ENCODE data around the gene CGN.
A peak's percentile ranks its signal among the peaks of the same experiment; 100 is the strongest.

The CGN gene

DNA sequence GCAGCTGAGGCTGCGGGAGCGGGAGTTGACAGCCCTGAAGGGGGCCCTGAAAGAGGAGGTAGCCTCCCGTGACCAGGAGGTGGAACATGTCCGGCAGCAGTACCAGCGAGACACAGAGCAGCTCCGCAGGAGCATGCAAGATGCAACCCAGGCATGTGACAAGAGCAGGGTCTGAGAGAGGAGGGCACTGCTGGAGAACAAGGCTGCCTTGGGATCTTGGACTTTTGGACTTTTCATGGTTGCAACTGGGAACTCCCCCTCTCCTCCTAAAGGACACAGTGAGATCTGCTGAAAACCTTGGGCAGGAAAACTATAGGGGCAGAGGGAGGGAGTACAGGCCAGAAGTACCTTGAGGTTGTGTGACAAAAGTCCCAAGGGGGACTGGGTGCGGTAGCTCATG is 13.5 kb downstream of the CGN start:
- DNase-seq (ENCODE audit: low spot score): no peak

DNA sequence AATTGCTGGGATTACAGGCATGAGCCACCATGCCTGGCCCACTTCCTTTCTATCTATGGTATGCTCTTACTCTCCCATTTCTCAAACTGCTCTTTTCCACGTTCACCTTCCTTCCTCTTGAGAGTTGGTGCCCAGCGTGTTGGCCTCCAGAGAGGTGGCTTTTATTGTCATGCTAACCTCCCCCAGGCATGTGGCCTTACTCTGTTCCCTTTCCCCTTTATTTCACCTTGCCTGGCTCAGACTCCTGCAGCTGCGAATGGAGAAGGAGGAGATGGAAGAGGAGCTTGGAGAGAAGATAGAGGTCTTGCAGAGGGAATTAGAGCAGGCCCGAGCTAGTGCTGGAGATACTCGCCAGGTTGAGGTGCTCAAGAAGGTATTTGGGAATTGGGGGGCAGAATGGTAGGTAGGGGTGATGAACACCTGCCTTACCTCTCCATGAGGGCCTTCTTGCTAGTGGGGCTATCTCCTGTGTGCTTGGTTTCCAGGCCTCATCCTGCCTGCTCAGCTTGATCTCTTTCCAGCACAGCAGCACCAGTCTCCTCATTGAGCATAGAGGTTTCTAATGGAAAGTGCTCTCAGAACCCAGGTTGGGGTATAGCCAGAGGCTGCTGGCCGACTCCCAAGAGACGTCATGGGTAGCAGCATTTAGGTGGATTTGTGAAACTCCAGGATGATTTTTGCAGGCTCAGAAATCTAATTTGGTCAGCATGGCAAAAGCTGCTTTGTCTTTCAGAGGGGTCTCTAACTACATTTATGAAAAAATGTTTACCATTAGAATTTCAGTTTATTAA is 15.7 kb downstream of the CGN start:
- DNase-seq (ENCODE audit: low spot score): no peak

DNA sequence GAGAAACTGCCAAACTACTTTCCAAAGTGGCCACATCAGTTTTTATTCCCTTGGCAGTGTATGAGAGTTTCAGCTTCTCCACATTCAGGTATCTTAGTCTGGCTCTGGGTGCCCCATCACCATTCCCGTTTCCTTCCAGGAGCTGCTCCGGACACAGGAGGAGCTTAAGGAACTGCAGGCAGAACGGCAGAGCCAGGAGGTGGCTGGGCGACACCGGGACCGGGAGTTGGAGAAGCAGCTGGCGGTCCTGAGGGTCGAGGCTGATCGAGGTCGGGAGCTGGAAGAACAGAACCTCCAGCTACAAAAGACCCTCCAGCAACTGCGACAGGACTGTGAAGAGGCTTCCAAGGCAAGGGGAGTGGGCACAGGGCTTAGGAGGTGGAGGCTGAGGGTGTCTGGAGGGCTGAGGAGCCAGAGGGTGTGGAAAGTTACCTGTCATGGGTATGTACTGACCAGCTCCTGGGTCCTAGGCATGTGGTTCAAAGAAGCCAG is 18.1 kb downstream of the CGN start:
- DNase-seq (ENCODE audit: low spot score): no peak

DNA sequence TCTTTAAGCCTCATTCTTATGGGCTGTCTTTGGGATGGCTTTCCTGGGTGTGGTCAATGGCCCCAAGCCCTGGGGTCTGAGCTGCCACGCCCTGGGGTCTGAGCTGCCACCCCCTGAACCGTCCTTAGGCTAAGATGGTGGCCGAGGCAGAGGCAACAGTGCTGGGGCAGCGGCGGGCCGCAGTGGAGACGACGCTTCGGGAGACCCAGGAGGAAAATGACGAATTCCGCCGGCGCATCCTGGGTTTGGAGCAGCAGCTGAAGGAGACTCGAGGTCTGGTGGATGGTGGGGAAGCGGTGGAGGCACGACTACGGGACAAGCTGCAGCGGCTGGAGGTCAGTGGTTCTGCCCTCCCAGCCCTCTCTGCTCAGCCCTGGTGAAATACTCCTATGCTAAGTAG is 18.6 kb downstream of the CGN start:
- DNase-seq (ENCODE audit: low spot score): no peak

DNA sequence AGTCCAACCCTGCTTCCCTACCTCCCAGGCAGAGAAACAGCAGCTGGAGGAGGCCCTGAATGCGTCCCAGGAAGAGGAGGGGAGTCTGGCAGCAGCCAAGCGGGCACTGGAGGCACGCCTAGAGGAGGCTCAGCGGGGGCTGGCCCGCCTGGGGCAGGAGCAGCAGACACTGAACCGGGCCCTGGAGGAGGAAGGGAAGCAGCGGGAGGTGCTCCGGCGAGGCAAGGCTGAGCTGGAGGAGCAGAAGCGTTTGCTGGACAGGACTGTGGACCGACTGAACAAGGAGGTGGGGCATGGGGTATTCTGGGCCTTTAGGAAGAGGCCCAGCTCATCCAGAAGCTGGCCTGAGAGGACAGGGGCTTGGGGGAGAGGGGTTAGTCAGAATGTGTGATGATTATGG is 19.3 kb downstream of the CGN start:
- DNase-seq (ENCODE audit: low spot score): no peak

DNA sequence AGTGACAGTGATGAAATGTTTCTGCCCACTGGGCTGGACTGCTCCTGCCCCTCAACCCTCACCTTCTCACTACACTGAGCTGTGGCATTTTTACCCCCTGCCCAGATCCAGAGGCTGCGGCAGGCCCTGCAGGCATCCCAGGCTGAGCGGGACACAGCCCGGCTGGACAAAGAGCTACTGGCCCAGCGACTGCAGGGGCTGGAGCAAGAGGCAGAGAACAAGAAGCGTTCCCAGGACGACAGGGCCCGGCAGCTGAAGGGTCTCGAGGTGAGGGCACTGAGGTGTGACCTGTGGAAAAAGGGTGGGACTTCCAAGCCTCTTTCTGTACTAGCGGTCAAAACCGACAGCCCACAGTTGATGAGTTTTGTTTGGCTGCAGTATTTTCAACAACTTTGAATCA is 22.7 kb downstream of the CGN start:
- no peak for DNase-seq (ENCODE audit: low spot score)

DNA sequence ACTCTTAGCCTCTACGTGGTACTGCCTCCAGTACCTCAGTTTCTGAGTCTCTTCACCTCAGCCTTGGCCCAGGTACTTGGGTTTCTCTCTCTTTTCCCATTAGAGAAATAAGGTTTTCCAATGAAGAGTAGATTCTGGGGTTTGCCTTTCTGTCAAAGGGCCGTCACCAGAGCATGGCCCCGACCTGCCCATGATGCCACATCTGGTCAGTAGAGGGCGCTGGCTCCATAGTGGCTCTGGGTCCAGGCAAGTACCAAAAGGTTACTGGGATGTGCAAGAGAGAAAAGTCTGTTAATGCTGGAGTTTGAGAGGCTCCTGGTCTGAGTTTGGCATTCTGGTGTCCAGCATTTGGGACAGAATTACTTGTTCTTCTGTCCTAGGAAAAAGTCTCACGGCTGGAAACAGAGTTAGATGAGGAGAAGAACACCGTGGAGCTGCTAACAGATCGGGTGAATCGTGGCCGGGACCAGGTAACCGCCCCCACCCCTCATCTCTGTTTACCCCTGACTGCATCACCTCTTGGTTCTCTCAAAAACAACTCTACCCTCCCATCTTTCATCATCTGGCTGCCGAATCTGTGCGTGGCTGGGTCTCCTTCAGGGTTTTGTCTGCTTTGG is 23.6 kb downstream of the CGN start:
- peak; percentile 74 for DNase-seq (ENCODE audit: low spot score)

DNA sequence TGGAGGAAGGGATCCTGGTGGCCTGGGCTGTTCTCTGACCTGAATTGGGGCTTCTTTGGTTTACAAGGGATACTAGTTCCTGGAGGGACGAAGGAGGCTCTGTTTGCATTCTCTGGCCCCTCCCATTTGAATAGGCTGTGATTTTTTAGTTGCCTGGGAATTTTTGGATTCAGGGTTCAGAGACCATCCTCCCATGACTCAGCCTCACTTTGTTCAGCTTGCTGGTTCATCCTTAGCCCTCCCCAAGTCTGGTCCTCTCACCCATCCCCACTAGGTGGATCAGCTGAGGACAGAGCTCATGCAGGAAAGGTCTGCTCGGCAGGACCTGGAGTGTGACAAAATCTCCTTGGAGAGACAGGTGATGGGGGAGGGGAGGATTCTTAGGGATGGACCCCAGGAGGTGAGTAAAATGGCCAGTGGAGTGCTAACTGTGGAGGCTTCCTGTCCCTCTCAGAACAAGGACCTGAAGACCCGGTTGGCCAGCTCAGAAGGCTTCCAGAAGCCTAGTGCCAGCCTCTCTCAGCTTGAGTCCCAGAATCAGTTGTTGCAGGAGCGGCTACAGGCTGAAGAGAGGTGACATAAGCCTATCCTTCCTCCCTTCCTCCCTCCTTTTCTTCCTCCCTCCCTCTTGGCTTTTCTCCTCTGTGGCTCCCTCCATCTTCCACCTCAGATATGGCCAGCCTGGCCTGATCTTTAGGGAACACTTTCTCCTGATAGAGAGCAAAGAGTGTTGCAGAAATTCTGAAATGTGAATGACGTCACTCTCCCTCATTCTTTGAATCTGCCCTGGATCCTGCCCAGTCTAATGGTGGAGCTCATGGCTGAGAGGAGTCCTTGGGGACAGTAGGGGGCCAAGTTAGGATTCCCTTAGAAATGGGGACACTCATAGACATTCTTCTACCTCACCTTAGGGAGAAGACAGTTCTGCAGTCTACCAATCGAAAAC is 24.4 kb downstream of the CGN start:
- DNase-seq (ENCODE audit: low spot score): no peak

DNA sequence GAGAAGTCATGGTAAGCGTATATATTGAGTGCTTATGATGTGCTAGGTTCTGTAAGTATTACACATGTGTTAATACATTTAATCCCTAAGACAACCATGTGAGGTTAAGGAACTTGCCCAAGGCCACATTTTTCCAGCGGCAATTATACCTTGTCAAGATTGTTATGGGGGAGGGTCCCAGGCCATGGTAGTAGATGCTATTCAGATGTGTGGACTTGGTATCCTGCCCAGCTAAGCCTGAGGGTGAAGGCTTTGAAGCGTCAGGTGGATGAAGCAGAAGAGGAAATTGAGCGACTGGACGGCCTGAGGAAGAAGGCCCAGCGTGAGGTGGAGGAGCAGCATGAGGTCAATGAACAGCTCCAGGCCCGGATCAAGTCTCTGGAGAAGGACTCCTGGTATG is 25.3 kb downstream of the CGN start:
- DNase-seq (ENCODE audit: low spot score): no peak

DNA sequence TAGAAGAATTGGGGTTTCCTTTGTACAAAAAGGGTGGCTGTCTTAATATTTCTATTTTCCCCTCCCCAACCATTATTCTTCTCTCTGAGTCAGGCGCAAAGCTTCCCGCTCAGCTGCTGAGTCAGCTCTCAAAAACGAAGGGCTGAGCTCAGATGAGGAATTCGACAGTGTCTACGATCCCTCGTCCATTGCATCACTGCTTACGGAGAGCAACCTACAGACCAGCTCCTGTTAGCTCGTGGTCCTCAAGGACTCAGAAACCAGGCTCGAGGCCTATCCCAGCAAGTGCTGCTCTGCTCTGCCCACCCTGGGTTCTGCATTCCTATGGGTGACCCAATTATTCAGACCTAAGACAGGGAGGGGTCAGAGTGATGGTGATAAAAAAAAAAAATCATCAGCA is 25.9 kb downstream of the CGN start:
- DNase-seq (ENCODE audit: low spot score): no peak

DNA sequence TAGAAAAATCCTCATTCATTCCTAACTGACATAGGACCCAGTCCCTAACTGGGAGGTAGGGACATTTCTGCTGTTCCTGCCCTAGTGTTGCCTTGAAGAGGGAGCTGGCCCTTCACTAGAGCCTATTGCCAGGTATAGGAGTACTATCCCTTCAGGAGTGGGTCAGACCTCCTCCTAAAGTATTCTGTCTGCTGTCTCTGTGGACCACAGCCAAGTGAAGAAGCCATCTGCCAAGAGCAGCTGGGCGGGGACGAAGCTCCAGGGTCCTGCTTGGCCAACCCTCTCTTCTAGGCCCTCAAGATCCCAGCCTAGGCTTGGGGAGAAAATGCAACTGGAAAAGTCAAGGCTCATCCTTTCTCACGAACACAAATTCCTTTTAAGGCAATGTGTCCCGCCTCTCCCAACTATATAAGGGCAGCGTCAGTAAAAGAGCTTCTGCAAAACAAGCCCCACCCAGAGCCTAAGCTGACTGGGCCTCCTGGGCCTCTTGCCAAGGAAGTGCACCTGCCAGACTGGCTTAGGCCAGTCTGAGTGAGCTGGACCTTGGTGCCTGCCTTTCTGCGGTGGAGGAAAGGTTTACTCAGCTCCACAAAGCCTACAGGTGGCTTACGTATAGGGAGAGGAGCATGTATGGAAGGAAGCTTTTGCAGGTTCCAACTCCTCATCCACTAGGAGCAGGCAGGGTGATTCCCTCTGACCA is 28.3 kb downstream of the CGN start:
- peak; percentile 35 for DNase-seq (ENCODE audit: low spot score)

DNA sequence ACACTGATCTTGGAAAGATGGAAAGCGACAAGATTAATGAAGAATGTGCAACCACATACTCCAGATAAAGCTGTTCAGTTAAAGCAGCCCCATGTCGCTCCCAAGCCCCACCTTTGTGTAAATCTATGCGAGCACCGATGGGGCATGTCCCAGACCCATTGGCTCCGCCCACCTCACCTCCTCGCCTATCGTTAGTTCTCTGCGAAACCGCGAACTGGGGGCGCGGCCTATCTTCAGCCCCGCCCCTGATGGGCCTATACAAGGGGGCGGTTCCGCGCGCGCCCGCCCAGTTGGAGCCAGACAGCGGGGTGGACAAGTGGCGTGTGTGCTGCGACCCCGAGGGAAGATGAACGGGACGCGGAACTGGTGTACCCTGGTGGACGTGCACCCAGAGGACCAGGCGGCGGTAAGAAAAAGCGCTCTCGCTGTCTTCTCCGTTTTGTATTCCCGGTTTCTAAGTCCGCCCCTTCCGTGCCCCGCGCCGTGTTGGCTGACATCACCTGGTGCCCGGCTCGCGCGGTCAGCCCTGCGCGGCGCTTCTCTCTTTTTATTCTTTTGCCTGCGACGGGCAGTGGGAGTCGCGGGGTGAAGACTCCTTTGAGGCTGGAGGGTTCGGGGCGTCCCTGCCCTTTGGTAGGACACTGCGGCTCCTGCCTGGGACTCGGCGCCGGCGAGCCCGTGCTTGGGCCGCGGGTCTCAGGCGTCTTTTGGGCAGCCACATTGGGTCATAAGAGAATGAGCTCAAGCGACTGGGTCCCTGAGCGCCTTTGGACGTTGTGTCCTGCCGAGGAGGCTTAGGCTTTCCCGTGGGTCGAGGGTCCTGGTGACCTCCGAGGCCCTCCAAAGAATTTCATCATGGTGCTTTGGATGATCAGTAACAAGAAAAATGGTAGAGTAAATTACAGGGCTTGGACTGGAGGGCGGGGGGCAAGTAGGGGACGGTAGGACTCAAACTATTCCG is 29.1 kb downstream of the CGN start, which contains the start of gene TUFT1:
TUFT1 (plus strand) TSS at position 289 of the 961 bp plus-strand sequence; CDS start at position 347, 58 bp downstream.
- peak; percentile 92 for DNase-seq (ENCODE audit: low spot score)

DNA sequence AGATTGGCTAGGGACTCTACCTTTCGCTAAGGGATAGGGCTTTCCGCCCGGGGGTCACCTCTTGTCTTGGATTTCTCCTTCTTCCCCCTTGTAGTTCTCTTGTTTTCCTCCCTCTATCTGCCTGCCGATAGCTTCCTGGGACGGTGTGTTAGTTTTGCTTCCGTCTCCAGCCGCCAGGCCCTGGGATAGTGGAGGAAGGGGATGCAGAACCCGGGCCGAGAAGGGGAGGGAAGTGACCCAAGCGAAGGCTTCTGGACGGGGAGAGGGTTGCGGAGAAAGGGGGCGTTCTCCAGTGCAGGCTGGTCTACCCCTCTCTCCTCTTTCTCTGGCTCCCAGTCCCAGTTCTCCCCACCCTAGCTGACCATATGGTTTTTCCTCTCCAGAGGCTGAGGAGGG is 29.8 kb downstream of the CGN start:
- DNase-seq (ENCODE audit: low spot score): no peak

DNA sequence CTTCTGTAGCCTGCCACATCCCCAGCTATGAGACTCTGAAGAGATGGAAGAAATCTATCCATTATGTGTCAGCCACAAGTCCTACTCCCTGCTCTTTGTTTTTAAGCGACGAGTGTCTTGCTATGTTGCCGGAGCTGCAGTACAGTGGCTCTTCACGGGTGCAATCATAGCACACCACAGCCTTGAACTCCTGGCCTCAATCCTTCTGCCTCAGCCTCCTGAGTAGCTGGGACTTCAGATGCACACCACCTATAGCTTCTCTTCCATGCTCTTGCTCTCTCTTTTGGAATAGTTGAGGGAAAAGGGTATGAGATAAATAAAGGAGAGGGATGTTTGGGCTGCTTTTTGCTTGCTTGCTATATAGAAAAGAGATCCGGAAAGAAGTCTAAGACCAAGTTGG is 30.6 kb downstream of the CGN start:
- DNase-seq (ENCODE audit: low spot score): no peak

DNA sequence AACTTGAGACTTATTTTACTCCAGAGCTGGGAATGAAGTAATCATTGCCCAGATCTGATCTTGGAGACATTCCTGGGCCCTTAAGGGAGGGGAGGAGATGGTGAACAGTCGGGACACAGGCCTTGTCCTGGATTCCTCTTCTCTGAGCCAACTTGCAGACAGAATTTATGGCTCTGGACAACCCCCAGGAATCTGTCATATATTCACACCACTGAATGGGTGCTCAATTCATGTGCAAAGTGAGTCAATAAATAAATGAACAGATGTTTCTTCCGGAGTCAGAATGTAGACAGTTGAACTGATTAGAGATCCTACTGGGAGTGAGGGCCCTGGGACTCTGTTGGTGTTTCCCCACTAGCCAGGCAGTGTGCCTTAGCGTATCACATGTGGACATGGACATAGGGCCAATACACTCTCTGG is 31.5 kb downstream of the CGN start:
- DNase-seq (ENCODE audit: low spot score): no peak

DNA sequence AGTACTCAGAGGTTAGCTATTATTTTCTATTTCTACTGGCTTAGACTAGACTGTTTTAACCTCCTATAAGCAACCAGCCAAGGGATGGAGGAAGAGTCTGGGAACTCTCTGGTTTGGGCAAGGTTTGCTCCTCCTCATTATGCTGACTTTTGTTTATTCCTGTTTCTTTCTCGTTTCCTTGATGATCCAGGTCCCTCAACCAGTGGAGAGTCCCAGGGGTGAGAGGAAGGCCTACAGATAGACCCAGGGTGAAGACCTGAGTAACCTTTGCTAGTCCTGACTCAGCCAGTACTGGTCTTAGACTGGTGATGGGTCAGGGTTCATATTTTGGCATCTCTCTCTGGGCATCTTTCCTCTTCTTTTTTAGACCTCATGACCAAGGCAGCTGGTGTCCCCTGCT is 34.4 kb downstream of the CGN start:
- no peak for DNase-seq (ENCODE audit: low spot score)

DNA sequence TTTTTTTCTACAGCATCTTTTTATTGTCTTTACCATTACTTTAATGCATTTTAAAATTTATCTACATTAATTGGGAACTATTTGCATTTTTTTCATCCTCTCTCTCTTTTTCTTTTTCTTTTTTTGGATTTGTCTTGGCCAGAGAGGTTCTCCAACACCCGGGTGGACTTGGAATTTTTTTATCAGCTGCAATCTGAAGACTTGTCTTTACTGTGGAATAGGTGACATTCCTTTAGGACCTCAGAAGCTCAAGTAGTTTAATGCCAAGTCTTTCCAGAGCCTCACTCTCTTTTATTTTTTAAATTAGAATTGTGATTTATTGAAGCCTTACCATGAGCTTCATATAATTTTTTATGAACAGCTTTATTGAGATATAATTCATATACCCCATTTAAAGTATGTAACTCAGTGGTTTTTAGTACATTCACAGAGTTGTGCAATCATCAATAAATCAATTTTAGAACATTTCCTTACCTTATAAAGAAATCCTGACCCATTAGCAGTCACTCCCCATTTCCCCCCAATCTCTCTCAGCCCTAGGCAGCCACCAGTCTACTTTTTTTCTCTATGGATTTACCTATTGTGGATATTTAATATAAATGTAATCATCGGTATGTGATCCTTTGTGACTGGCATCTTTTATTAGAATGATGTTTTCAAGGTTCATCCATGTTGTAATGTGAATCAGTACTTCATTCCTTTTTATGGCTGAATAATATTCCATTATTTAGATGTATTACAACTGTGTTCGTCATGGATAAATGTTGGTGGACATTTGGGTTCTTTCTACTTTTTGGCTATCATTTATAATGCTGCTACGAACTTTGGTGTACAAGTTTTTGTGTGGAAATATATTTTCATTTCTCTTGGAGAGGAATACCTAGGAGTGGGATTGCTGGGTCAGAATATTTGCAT is 35.1 kb downstream of the CGN start:
- DNase-seq (ENCODE audit: low spot score): no peak

DNA sequence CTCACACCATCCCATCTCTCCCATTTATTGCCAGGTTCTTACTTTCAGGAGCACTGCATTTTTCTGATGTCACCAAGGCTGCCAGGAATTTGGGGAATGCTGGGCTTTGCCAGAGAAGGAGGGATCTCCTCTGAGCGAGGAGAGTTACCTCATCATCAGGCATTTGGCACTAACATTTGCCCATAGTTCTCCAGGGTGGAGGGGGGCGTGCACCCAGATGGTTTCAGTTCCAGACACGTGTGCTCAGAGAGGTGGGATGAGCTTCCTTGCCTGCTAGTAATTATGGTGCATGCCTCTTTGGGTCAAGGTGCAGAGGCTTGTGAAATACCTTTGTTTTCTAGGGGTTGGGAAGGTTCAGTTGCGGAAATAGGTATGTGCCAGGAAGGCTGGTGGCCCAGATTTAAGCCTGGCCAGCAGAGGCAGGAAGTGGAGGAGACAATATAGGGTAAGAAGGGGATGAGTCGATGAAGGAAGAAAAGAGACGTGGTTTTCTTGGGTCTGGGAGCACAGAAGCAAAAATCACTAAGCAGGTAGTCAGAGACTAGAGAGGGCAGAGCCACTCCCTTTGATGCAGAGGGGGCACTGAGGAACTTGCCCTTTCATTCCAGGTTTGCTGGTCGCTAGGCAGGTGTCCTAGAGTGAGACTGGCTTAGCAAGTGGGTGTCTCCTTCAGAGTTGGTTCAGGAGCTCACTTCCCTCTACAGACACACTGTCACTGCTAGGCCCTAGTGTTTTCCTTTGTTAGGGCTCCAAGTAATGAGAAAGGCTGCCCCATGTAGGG is 36.1 kb downstream of the CGN start:
- DNase-seq (ENCODE audit: low spot score): no peak

DNA sequence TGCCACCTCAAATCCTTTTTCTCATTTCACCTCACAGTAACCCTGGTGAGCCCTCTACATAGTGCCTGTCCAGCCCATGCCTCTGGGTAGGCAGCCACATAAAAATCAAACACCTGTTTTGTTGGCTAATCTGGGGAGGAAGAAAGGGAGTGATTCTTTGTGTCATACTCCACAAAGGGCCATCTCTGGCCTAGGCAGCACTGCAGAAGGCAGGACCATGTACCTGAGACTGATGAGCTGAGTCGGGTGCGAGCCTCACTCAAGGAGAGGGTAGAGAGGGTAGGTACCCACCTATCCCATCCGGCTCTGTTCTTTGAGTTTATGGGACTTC is 36.7 kb downstream of the CGN start:
- DNase-seq (ENCODE audit: low spot score): no peak
